HG03175 (cell line): Measurements from ENCODE around the gene KLLN.
A peak's percentile ranks its signal among the peaks of the same experiment; 100 is the strongest.
"Not testable (repeated sequence)": the region's sequence is repeated elsewhere in the genome, so short reads cannot be mapped to it uniquely, and the experiment has no call there.

Experiments used
- ATAC-seq: cut with Tn5 transposase; IDR thresholded peaks from one replicate; pipeline ENCODE4 v1.9.1; 2021; ENCODE audit warnings: mild to moderate bottlenecking, moderate library complexity; ENCODE audit not compliant: unreplicated experiment

KLLN gene

GRCh38 chr10:87866412-87866974, 3.2 kb upstream of the KLLN start:
- ATAC-seq, result no peak

- ATAC-seq, result no peak
These were observed 2.0 kb upstream of the KLLN start for GRCh38 chr10:87865241-87865881.

GRCh38 chr10:87864496-87865059, 1.2 kb upstream of the KLLN start:
- no peak for ATAC-seq

- ATAC-seq, result not testable (repeated sequence)
These were observed 690 bp upstream of the KLLN start for GRCh38 chr10:87863951-87864495.

GRCh38 chr10:87862679-87863052, 667 bp downstream of the KLLN start:
- ATAC-seq, result peak; percentile 20

- ATAC-seq, result peak; percentile 56
These were observed 1.2 kb downstream of the KLLN start for GRCh38 chr10:87861953-87862678.

- no peak for ATAC-seq
These were observed 1.8 kb downstream of the KLLN start for GRCh38 chr10:87861566-87861952.

- no peak for ATAC-seq
These were observed 2.4 kb downstream of the KLLN start for GRCh38 chr10:87860816-87861403.

- ATAC-seq, result no peak
These were observed 3.1 kb downstream of the KLLN start for GRCh38 chr10:87860156-87860795.

GRCh38 chr10:87855665-87856064, 7.7 kb downstream of the KLLN start:
- not testable (repeated sequence) for ATAC-seq

GRCh38 chr10:87855247-87855646, 8.1 kb downstream of the KLLN start:
- ATAC-seq, result not testable (repeated sequence)

- ATAC-seq, result no peak
These were observed 11.2 kb downstream of the KLLN start for GRCh38 chr10:87852089-87852488.

- ATAC-seq, result no peak
These were observed 12.6 kb downstream of the KLLN start for GRCh38 chr10:87850742-87851205.

GRCh38 chr10:87849001-87849400, 14.3 kb downstream of the KLLN start:
- no peak for ATAC-seq

- ATAC-seq, result no peak
These were observed 15.8 kb downstream of the KLLN start for GRCh38 chr10:87847550-87847949.

GRCh38 chr10:87846711-87847110, 16.6 kb downstream of the KLLN start:
- not testable (repeated sequence) for ATAC-seq

GRCh38 chr10:87846023-87846422, 17.3 kb downstream of the KLLN start:
- ATAC-seq, result no peak

GRCh38 chr10:87845624-87845998, 17.7 kb downstream of the KLLN start:
- ATAC-seq, result no peak

- no peak for ATAC-seq
These were observed 18.3 kb downstream of the KLLN start for GRCh38 chr10:87844837-87845623.

- no peak for ATAC-seq
These were observed 19.6 kb downstream of the KLLN start for GRCh38 chr10:87843714-87844113.
